GM18517 (cell line): Measurements from ENCODE around the gene CDC42BPB.

Experiments used
- ATAC-seq: cut with Tn5 transposase; IDR thresholded peaks from one replicate; pipeline ENCODE4 v1.9.1; 2021; ENCODE audit warnings: mild to moderate bottlenecking, moderate library complexity; ENCODE audit not compliant: unreplicated experiment

Gene CDC42BPB

DNA sequence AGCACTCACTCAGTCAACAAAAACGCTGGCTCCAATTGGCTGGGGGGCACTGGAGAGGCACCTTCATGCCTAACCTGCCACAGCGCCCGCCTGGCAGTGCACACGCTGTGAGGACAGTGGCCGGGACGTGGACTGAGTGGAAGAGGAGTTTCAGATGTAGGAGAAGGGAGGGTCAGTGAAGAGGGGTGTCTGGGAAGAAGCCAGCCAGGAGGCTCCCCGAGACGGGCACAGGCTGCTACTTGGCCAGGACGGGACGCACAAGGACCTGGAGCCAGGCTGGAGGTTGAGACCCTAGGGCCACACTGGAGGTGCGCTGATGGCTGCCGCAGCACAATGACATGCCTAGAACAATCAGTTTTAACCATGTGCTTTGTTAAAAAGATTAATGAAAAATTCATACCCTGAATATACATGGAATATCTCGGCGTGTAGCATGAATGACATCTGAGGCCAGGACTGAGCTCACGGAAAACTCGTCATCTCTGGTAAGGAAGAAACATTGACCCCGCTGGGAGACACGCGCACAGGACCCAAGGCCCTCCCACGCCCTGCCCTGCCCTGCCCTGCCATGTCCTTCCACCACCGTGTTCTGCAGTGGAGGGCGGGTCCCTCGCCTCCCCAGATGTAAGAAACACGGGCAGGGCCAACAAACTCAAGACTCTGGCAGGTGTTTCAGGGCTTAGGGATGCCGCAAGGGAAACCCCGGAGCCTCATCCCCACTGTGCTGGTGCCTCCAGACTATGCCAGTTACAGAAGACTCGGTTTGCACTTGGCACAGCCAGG, 109.8 kb downstream of the CDC42BPB start:
- no peak for ATAC-seq

DNA sequence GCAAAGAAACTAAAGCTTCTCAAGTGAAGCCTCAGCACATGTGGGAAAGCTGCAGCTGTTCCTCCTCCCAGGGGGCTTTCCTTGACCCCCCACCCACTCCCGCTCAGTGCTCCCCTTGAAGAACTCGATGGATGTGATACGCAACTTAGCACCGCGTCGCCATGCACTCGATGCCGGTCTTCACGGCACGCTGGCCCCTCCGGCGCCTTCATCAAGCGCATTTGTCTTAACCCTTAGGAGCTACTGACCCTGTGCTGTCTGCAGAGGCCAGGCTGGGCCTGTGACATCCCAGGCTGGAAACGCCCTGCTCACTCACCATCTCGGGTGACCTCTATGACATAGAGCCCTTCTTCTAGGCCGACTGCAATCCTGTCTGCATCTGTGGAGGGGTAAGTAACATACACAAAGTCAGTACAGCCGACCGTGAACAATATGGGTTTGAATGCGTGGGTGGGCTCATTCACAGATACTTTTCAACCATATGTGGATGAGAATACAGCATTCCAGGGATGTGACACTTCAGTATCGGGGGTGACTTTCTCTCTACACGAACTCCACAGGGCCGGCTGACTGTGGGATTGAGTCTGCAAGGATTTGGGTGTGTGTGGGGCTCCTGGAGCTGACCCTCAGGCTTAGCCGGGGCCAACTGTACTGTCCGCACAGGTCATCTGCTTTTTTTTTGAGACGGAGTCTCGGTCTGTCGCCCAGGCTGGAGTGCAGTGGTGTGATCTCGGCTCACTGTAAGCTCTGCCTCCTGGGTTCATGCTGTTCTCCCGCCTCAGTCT, 111.8 kb downstream of the CDC42BPB start:
- ATAC-seq, result no peak

DNA sequence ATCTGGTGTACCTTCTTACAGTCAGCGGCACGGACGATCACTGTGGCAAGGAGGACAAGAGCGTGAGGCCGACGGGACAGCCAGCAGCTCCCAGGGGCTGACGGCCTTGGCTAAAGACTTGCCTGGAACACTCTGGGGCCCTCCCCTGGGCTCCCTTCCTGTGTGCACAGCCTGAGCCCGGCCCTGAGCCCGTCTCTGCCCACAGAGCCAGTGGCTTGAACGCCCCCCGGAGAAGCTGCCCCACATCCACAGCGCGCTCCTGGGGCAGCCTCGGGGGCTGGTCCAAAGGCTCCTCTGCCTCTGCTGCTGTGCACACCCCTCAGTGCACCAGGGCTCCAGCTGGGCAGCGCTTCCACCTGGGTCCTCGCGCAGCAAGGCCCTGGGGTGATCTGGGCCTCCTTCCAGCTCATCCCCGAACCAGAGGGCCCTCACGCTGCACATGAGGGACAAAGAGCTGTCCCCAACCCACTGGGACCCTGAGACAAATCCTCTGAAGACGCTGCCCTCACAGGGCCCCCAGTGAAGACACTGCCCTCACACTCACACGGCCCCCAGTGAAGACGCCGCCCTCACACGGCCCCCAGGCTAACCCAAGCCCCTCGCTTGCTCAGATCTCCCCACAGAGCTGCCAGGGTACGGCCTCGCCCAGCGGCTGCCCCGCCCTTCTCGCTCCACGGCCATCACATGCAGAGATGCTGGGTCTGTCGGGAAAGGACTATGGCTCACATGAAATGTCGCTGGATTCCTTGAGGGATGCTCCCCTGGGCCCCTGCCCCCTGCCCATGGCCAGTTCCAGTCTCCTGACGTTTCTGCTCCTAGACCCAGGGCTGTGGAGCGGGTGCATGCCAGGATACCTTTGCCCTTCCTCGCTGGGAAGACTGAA, 112.7 kb downstream of the CDC42BPB start:
- ATAC-seq, result no peak

DNA sequence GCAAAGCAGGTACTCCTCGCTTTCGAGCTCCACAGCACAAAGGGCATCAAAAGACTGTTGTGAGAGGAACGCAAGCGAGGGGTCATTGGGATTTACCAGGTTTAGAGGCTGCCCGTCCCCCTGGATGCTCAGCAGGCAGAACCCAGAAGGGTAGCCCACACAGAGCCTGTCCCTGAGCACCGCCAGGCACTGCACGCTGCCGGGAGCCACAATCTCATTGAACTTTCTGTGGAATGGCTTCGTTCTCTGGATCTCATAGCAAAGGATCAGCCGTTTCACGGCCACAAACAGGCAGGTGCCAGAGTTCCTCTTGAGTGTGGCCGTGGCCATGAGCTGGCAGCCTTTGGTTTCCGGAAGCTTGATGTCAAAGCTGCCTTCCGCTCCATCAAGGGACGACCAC, 113.4 kb downstream of the CDC42BPB start:
- no peak for ATAC-seq

DNA sequence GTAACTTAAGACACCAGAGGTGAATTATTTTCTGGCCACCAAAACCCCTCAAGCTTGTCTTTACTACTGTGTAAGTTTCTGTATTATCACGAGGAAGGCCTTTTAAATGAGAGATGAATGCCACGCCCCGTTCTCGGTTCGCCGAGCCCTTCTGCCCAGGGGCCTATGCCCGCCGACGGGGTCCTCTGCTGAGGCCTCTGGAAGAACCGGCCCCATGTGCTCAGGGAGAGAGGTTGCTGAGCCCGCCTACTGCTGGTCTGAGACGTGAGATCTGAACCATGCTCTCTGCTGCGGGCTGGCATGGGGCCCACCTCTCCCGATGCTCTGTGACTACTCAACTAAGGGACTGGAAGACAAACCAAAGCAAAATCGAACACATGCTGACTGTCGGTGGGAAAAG, 113.9 kb downstream of the CDC42BPB start:
- no peak for ATAC-seq

DNA sequence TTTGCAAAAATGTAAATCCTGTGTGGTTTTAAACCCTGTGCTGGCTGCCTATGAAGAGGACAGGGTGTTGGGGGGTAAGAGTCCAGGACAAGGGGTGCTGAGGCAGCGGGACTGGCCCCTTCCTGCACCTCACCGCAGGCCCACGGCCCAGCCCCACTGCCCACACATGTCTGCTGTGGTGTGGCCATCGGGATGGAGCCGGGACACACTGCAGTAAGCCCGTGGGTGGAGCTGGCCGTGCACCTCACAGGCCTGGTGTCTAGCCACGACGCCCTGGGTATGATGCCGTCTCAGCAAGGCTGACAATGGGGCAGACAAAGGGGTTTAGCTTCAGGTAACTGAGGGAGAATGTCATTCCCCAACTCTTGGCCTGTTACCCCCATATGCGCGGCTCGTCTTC, 115.3 kb downstream of the CDC42BPB start:
- ATAC-seq, result no peak

DNA sequence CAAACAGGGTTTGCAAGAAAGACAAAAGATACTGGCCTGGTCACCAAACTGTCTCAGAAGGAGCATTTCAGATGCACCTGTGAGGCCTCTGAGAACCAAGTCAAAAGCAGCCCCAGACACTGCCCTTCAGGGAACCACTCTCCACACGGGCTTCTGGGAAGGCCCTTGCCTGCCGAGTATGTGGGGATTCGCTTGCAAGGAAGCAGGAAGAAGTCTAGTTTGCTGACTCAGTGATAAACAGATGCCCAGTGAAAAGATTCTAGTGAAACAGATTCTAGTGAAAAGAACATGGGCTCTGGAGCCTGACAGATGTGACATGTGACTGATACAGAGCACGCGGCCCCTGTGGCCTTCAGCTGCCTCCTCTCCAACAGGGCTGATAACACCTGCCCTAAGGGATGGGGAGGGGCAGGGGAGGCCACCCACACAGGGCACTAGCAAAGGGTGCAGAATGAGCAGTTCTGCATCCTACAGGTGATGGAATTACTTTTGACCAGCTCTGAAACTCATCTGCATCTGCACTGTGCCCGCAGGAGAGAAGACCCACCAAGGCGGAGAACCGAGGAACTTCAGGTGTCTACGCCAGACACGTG, 115.8 kb downstream of the CDC42BPB start:
- ATAC-seq, result no peak

DNA sequence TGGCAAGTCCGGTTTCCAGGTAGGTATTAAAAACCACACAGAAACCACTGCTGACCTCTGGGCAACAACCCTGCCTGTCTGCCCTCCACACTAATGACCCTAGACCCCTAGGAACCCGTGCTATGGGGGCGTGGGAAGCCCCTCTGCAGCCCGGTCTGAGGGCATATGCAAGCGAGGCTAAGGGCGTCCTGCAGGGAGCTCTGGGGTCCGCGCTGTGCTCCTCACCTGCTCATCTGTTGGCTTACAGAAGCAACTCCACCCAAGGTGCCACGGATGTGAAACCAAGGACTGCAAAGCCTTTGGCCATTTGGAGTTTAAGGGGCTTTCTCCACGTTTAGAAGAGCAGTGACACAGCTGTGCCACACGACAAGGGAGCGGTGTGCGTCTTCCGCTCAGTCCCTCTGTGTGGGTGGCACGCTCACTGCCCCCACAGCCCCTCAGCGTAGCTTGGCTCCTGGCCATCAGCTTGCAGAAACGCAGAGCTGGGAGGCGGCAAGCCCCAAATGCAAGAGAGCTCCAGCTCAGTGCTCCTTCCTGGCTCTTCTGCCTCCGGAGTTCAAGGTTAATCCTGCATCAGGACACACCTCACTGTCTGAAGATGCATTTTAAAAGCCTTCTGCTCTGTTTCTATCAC, 116.5 kb downstream of the CDC42BPB start:
- no peak for ATAC-seq

DNA sequence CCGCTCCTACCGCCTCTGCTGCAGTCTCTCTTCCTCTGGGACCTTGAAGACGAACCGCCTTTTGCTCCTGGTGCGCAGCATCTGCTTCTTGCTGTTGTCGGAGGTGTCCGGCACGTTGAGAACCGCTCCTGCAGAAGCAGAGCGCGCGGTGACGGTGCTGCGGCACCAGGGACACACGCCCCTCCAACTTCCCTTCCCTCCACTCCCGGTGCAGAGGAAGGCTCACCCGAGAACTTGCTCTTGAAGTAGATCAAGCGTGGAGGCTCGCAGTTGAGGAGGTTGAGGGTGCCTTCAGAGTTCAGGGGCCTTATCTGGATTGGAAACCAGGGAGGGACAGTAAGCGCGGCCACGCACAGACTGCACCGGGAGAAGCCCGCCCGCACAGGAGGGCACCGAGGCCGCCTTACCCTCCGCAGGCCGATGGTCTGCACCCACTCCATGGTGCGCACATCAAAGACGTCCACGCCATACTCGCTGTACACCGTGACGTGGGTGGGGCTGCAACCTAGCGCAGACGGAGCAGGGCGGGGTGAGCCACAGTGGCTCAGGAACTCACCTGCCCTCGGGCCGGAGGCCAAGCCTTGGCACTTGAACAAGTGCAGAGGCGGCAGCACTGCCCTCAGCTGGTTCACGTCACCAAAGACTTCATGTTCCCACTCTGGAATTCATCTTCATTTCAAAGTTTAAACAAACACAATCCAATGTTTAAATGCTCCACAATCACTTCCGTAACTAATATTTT, 117.4 kb downstream of the CDC42BPB start:
- ATAC-seq, result no peak

DNA sequence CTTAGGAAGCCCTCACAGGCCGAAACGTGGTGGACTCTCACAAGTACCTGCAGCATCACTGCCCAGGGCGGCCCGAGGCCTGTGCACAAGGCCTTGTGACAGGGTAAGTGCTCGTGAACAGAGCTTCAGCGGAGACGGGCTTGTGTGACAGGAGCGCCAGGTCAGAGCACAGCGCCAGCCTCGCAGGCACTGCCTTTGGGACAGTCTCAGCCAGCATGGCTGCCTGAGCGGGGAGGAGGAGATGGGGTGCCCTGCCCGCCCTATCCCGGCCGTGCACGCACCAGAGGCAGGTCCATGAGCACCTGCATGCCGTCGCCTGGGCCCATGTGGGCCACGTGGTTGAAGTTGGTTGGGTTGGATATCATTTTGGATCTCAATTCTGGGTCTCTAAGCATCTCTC, 118.0 kb downstream of the CDC42BPB start:
- ATAC-seq, result no peak

DNA sequence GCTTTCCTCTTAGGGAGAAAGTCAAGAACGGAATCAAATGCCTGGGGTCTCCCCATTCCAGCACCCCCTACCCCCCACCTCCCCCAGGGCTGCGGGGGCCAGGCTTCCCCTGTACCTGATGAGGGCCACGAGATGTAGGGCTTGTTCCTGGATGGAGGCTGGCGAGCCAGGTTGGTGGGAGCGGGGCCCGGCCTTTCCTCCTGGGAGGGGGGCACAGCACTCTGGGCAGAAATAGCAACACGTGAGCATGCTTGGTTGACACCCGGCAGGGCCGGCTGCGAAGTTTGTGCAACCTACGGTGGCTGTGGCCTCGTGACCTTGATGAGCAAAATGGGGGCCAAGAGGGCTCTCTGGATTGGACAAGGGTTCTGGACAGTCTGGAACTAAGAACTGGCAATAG, 119.2 kb downstream of the CDC42BPB start:
- no peak for ATAC-seq

DNA sequence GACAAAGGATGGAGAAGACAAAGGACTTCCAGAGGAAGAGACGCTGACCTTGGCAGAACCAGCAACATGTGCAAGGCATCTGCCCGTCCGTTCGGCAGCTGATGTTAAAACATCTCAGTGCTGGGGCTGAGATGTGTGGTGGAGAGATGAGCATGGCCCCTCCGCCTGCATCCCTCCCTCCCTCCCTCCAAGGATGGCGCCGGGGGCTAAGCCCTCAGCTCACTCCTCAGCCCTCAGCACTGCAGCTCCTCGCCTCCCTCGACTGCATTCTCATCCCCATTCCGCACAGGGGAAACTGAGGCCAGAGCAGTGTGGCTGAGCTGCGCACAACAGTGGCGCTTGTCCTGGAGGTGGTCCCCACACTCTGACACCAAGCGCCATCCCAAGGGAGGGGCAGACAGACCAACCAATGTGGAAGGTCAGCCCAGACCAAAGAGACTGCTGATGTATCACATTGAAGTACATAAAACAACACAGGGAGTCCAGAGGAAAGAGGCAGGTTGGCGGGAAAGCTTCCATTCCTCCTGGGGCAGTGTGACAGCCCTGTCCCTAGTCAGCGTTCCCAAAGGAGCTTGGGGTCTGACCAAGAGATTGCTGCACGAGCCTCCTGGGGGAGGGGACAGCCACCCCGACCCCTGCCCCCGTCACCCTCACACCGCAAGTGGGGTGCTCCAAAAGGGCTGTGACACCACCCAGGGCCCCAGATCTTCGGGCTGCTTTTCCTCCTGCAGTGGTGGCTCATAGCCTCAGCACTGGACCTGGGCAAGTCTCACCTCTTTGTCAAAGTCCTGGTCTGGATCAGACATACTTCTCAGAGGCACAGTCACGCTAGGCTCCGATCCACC, 119.8 kb downstream of the CDC42BPB start:
- ATAC-seq, result no peak

DNA sequence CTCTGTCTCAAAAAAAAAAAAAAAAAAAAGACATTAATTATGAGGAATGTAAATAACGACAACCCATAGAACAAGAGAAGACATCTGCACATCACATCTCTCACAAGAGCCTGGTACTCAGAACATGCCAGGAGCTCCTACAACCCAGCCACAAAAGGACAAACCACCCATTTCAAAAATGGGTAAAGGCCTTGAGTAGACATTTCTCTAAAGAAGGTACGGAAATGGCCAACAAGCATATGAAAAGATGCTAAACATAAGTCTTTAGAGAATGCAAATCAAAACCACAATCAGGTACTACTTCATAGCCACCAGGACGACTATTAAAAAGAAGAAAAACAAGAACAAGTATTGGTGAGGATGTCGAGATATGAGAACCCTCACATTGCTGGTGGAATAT, 121.6 kb downstream of the CDC42BPB start:
- no peak for ATAC-seq

DNA sequence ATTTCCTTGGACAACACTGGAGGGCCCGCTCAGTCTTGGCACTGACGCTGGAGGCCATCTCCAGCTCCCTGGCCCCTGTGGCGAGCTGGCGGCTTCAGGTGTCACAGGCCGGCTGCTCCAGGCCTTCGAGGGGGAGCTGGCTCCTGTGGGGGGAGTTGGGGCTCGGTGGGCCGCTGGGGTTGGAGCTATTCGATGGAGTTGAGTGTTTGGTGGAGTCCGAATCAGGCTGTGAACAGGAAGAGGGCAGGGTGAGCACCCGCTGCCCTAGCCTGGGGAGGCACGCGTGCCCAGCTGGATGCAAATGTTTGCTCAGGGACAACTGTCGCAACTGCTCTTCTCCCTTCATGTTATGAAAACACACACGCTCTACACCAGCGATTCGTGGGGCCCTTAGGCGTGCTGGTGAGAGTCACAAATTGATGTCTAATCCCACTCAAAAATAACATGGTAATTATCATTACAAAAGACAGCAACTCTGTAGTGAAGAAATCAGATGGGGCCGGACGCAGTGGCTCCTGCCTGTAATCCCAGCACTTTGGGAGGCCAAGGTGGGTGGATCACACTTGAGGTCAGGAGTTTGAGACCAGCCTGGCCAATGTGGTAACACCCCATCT, 123.6 kb downstream of the CDC42BPB start:
- no peak for ATAC-seq

DNA sequence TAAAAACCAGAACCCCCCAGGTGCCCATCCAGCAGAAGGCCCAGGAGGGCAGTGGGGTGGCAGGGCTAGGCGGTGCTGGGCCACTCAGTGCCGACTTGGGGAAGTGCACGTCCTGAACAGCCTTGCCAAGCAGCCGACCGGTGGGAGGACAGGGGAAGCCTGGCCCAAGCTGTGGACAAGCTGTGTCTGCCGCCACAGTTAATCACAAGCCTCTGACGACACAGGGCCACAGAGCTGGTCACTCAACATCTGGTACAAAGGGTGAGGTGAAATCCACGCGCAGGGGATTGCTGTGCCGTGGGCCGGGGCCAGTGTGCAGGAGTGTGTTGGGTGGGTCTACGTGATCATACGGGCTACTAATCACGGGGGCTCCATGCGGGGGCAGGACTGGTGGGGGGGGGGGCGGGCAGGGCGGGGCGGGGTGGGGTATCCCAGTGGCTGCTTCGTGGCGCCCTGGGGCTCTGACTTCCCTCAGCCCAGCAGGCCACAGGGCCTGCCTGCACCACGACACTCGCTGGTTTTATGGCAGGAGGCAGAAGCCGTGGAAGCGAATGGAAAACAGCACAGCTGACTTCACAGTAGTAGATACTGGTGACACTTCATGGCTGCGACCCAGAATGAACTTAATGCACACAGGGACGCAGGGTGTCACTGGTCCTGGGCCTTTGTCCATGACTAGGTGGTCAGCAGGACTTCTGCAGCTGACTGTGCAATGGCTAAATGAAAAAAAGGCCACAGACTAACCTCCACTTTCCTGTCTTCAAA, 124.7 kb downstream of the CDC42BPB start:
- ATAC-seq, result no peak

DNA sequence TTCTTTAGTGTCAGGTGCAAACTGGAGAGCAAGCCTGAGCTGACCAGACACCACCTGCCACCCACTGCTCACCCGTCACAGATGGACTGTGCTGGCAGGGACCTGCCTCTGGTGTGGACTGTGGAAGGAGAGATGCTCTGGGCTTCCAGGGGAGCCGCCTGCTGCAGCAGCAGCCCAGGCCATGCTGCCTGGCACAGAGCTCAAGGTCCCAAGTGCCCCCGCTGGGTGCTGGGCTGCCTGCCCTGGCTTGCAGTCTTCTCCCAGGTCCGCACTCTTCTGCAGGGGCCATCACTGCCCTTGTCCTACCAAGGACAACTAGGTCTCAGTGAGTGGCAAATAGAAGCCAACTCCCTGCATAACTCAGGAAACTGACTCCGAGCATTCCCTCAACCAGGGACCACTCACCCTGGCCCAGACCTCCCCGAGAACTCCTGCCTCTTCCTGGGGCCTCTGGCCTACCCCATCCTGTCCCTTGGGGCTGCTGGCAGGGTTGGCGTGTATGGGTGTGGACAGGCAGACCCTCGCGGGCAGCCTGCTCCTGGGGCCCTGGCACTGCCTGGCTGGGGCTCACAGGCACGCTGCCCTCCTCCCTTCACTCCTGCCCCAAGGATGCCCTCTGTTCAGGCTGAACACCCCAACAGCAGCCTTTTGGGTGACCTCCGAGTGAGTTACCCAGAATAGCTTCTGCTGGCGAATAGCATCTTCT, 125.6 kb downstream of the CDC42BPB start:
- ATAC-seq, result no peak
